ENCODE data around the gene SEC31B. TPM values are rescaled to one million over a fixed set of nuclear protein-coding genes. Genes with fewer than 3 reads are reported as not detected.

Gene SEC31B
- total and polyA plus RNA-seq, 9 of the 15 experiments (the other 6 are each of a cell fraction or from before 2014, with no cell fraction given), result 0.91 to 7.0 (median 2.4) TPM

DNA sequence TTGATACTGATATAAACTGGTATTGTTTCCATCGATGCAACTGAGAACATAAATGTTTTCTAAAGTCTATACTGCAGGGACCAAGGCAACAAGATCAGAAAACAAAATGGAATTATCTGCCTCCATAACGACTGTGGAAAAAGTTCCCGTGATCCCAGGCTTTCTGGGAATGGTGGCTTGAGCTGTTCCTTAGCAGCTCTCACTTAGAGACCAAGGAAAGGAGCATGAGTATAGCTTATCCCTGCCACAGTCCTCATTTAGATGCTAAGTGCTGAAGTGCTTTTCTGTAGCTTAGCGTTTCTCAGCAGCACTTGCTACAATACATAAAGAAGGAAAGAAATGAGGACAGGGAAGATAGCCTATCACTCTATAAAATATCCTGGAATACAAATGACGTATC is 51.3 kb downstream of the SEC31B start:
- Histone ChIP-seq H2AFZ (ENCODE audit: low read depth, low read length) (no peak overlapping the region), H3K4me2 (ENCODE audit: insufficient read depth, low read length) (no peak overlapping the region), H3K9me3 (replicated peaks; ENCODE audit: control insufficient read depth, insufficient read depth, low read depth, low read length) (no peaks in the 10 kb centered on the region), H3K4me1 (replicated peaks in 1 of 2; ENCODE audit: control insufficient read depth in 2 of 2, insufficient read depth in 2 of 2, low read length in 2 of 2) (no peaks in the 10 kb centered on the region), H3K36me3 (ENCODE audit: control insufficient read depth, insufficient read depth, low read length) (no peaks in the 10 kb centered on the region), H3K9ac (ENCODE audit: insufficient read depth in 1 of 2, low read depth in 2 of 2, low read length in 2 of 2) (no peak overlapping the region), H3K9me1 (ENCODE audit: control insufficient read depth, insufficient read depth, low read length) (no peaks in the 10 kb centered on the region), H3K27me3 (ENCODE audit: control insufficient read depth in 2 of 2, insufficient read depth in 2 of 2, low read length in 2 of 2) (peaks cover 0 to 7% of the 10 kb centered on the region in 2 experiments; a peak in 2 of 5 replicates), H3K79me2 (ENCODE audit: control insufficient read depth, insufficient read depth, low read length) (no peaks in the 10 kb centered on the region), H4K20me1 (replicated peaks; ENCODE audit: control insufficient read depth, insufficient read depth, low read length) (no peaks in the 10 kb centered on the region), H3K27ac (ENCODE audit: extremely low read depth, low read depth, low read length) (no peak overlapping the region), H3K4me3 (no peak overlapping the region)
- ATAC-seq (no peak), DNase-seq (ENCODE audit: extremely low read depth in 1 of 4, low spot score in 3 of 4) (no peak), FAIRE-seq (no peak)
- in situ Hi-C loops (cut with MboI), result no loop called here
- TF ChIP-seq TCF7L2 (IDR thresholded peaks at IDR 0.05; ENCODE audit: low read depth, low read length) (no peak), FOXA1 (IDR thresholded peaks at IDR 0.05; ENCODE audit: borderline replicate concordance) (no peak), TAF15 (IDR thresholded peaks at IDR 0.05; ENCODE audit: low read depth, low read length) (no peak), ZNF384 (IDR thresholded peaks at IDR 0.05; ENCODE audit: low read depth, low read length) (no peak)
- BruUV-seq (replicated peaks), result no TSS peak
- ChIA-PET POLR2A (interaction anchor here (0.9 to 1.3 kb wide), 2 partner anchors 10 to 13 kb away, joined by 3 to 12 read pairs; no protein-coding TSS in a partner anchor), CTCF (ENCODE audit: low intra/inter-chr PET ratio) (no interaction called here)
- WGBS (ENCODE audit: insufficient coverage, low coverage, missing lambda C conversion rate), result 3% methylated on average over 4 of the region's 5 CpGs
- intact Hi-C loops (cut with micrococcal nuclease), result no loop called here

DNA sequence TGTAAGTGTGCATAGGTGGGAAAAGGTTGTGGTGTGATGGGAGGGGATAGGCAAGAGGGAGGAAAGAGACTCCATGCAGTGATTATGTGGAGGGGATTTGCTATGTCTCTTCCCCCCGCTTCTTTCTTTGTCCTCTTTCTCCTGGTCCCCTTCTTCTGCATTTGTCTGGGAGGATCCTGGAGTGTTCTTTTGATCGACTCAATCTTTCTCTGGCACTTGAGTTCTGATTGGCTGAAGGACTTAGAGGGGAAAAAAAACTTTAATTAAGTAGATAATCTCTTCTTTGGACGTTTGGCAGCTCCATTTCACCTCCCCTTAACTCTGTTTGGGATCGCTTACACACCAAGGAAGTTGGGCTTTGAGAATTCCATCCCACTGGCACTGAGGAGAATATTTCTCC is 57.0 kb downstream of the SEC31B start, which contains the start of gene WNT8B:
Gene WNT8B, plus strand, starts transcription at position 301 of the 400 bp plus-strand sequence. CDS start 160 bp downstream, outside the sequence.
- no peaks in the 10 kb centered on the region for H3K9me3 ChIP-seq (replicated peaks; ENCODE audit: control insufficient read depth, insufficient read depth, low read depth, low read length)
- intact Hi-C loops (cut with micrococcal nuclease), result no loop called here

More for the DNA sequence above, 57.0 kb downstream of the SEC31B start, which contains the start of gene WNT8B:
- FAIRE-seq, result no peak
- no peaks in the 10 kb centered on the region for H4K20me1 ChIP-seq (replicated peaks; ENCODE audit: control insufficient read depth, insufficient read depth, low read length)
- ChIA-PET CTCF (ENCODE audit: low intra/inter-chr PET ratio) (no interaction called here), POLR2A (interaction anchor here (0.7 kb wide), 1 partner anchor 12 kb away, joined by 3 read pairs; no protein-coding TSS in a partner anchor)
- no peak within 1 kb of the TSS for H3K9ac ChIP-seq (ENCODE audit: insufficient read depth in 1 of 2, low read depth in 2 of 2, low read length in 2 of 2)
- DNase-seq (ENCODE audit: extremely low read depth in 1 of 4, low spot score in 3 of 4), result no peak
- no peak for TF ChIP-seq ZNF217 (CRISPR knock-in tag; IDR thresholded peaks at IDR 0.05)
- TF ChIP-seq, protein P1, sequence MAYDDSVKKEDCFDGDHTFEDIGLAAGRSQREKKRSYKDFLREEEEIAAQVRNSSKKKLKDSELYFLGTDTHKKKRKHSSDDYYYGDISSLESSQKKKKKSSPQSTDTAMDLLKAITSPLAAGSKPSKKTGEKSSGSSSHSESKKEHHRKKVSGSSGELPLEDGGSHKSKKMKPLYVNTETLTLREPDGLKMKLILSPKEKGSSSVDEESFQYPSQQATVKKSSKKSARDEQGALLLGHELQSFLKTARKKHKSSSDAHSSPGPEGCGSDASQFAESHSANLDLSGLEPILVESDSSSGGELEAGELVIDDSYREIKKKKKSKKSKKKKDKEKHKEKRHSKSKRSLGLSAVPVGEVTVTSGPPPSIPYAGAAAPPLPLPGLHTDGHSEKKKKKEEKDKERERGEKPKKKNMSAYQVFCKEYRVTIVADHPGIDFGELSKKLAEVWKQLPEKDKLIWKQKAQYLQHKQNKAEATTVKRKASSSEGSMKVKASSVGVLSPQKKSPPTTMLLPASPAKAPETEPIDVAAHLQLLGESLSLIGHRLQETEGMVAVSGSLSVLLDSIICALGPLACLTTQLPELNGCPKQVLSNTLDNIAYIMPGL (CRISPR knock-in tag; IDR thresholded peaks at IDR 0.05), result no peak
- TF ChIP-seq, protein P2, sequence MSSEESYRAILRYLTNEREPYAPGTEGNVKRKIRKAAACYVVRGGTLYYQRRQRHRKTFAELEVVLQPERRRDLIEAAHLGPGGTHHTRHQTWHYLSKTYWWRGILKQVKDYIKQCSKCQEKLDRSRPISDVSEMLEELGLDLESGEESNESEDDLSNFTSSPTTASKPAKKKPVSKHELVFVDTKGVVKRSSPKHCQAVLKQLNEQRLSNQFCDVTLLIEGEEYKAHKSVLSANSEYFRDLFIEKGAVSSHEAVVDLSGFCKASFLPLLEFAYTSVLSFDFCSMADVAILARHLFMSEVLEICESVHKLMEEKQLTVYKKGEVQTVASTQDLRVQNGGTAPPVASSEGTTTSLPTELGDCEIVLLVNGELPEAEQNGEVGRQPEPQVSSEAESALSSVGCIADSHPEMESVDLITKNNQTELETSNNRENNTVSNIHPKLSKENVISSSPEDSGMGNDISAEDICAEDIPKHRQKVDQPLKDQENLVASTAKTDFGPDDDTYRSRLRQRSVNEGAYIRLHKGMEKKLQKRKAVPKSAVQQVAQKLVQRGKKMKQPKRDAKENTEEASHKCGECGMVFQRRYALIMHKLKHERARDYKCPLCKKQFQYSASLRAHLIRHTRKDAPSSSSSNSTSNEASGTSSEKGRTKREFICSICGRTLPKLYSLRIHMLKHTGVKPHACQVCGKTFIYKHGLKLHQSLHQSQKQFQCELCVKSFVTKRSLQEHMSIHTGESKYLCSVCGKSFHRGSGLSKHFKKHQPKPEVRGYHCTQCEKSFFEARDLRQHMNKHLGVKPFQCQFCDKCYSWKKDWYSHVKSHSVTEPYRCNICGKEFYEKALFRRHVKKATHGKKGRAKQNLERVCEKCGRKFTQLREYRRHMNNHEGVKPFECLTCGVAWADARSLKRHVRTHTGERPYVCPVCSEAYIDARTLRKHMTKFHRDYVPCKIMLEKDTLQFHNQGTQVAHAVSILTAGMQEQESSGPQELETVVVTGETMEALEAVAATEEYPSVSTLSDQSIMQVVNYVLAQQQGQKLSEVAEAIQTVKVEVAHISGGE (CRISPR knock-in tag; IDR thresholded peaks at IDR 0.05), result no peak
- no peak for TF ChIP-seq NCOA4 (IDR thresholded peaks at IDR 0.05; ENCODE audit: partially characterized antibody)
- TF ChIP-seq HEY1 (CRISPR knock-in tag; IDR thresholded peaks at IDR 0.05; ENCODE audit: borderline replicate concordance), result no peak
- no peak for TF ChIP-seq NUFIP1 (IDR thresholded peaks at IDR 0.05; ENCODE audit: partially characterized antibody)
- H3K4me1 ChIP-seq (replicated peaks in 1 of 2; ENCODE audit: control insufficient read depth in 2 of 2, insufficient read depth in 2 of 2, low read length in 2 of 2), result no peaks in the 10 kb centered on the region
- H3K4me2 ChIP-seq (ENCODE audit: insufficient read depth, low read length), result no peak within 1 kb of the TSS
- no peak within 1 kb of the TSS for H2AFZ ChIP-seq (ENCODE audit: low read depth, low read length)
- no peaks in the 10 kb centered on the region for H3K36me3 ChIP-seq (ENCODE audit: control insufficient read depth, insufficient read depth, low read length)
- no peaks in the 10 kb centered on the region for H3K79me2 ChIP-seq (ENCODE audit: control insufficient read depth, insufficient read depth, low read length)
- ATAC-seq, result no peak
- H3K4me3 ChIP-seq, result no peak within 1 kb of the TSS
- peaks cover 2 to 4% of the 10 kb centered on the region in 2 experiments; a peak in 4 of 5 replicates for H3K27me3 ChIP-seq (ENCODE audit: control insufficient read depth in 2 of 2, insufficient read depth in 2 of 2, low read length in 2 of 2)
- H3K27ac ChIP-seq (ENCODE audit: extremely low read depth, low read depth, low read length), result no peak within 1 kb of the TSS
- 0% methylated on average over 2 of the region's 4 CpGs for WGBS (ENCODE audit: insufficient coverage, low coverage, missing lambda C conversion rate)
- no TSS peak for BruUV-seq (replicated peaks)
- in situ Hi-C loops (cut with MboI), result no loop called here
- H3K9me1 ChIP-seq (ENCODE audit: control insufficient read depth, insufficient read depth, low read length), result no peaks in the 10 kb centered on the region
